Ammon's horn (tissue), 1 donor: ENCODE results near the gene TMEM9B.
A peak's percentile ranks its signal among the peaks of the same experiment; 100 is the strongest.

Experiments used
- DNase-seq: peaks from one replicate; pipeline ENCODE4 v3.0.0-alpha.2; 2016; ENCODE audit warnings: low spot score

Gene TMEM9B

DNA sequence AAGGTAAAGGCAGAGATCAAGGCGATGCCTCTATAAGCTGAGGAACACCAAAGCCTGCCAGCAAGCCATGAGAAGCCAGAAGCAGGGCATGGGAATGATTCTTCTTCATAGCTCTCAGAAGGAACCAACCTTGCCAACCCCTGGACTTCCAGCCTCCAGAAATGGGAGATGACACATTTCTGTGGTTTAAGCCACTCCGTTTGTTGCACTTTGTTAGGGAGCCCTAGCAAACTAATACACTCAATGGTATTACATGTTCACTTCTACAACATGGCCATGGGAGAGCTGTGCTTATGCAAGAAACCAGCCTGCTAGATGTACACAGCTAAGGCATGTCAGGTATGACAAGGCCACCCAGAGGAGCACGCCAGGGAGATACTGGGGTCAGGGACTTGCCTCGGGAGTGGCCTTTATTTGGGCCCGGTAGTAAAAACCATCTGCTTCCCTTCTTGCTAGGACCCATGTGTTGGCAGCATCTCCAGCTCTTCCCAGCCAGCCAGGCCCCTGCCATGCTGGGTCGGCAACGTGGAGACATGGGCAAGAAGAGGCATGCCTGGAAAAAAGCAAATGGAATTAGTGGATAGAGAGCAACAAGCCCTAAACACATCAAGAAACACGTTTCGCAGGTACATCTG is 35.1 kb downstream of the TMEM9B start:
- no peak for DNase-seq

- no peak for DNase-seq
These were observed 36.0 kb downstream of the TMEM9B start for GRCh38 chr11:8928205-8928604.

GRCh38 chr11:8927233-8927632 is 37.0 kb downstream of the TMEM9B start:
- no peak for DNase-seq

DNA sequence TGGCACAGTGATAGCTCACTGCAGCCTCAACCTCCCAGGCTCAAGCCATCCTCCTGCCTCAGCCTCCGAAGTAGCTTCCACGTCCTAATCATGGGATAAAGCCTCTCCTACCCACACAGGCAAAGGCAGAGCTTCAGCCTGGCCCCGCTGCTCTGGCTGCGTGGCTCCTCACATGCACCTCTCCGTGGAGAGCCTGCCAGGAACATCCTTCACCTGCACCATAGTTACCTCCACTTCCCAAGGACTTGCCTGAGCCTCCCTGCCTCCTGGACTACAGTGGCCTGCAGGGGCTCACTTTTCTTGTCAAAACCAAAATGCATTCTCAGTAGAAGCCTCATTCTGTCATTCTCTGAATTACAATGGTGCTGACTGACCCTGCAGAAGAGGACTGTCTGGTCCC is 38.0 kb downstream of the TMEM9B start:
- DNase-seq = no peak

DNA sequence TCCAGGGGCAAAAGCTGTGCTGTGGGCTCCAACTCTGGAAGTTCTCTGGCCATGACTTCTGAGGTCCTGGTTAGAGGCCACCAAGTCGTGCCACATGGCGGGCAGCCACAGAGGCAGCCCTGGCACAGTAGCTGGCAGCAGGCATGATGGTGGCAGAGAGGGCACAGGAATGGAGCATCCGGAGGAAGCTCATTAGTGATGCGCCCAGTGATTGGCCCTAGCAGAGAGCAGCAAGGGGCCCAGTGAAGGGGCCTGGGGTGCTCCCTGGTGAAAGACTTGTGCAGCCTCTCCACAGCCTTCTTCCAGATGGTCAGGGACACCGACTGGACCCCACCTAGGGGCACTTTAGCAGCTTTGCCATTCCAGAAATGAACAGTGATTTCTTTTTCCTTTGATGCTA is 38.5 kb downstream of the TMEM9B start:
- DNase-seq = no peak

- no peak for DNase-seq
These were observed 41.6 kb downstream of the TMEM9B start for GRCh38 chr11:8922691-8923090.

DNA sequence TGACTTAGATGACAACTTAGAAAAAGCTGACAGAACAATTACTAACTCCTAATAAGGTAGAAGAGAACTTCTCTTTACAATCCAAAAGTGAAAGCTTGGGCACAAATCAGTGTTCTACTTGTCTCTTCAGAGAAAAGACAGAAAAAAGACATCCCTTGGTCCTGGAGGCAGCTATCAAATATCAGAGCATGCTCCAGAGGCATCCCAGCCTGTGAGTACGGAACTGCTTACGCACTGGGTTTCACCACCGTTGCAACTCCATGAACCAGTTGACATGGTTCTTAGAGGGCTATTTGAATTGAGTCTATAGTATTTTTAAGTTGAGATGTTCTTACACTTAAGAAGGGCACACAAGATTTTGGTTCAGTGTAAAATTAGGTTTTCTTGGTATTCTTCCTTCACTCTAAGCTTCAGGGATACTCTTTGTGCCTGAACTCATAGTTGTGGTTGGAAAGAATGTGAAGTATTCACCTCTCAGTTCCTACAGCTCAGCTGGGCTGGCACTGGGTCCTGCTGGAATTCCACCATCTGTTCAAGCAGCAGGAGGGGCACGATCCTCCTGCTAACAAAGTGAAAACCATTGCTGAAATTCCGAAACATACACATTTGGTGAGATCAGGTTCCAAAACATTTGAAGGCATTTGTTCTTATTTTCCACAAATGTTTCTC is 47.0 kb downstream of the TMEM9B start:
- DNase-seq = no peak

DNA sequence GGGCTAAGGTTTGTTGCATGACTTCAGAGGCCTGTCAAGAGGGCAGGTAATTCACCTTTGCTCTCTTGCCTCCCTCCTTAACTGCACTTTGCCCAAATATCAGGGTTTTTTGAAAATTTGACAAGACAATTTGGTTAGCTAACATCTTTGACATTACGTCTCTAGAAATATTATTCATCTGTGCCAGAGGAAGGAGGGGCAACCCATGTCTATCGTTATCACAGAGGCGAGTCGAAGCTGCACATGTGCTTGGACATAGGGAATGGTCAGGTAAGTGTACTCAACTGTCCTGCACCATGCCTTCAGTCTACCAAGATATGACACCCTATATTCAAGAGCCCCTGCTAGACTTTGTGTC is 49.6 kb downstream of the TMEM9B start:
- DNase-seq = no peak

DNA sequence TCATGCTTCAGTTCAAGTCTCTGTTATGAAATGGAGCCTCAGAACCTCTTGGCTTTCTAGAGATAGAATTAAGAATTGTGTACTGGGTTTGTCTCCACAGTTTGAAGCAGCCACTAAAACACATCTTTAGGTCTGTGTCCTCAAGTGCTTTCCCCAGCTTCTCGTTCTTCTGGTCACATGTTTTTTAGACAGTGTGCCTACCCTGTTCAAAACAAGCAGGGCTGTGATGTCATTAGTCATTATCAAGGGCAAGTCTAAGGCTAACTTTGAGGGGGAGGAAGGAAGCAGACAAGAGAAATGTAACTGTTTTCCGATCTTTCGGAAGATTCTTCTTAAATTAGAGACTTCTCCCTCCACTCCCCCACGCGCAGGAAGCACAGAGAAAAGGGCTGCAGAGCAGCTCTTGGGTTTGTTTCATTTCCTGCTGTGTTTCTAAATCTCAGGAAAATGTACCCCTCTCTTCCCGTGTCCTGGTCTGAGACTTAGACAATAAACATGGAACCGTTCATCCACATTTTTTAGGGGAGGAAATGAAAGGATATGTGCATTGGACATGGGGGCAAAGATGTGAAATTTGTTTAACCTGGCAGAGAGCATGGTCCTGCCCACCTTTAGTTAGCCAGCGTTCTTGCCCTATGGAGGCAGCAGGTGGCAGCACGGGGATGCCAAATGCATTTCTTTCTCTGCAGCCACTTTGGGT is 50.1 kb downstream of the TMEM9B start:
- peak; percentile 55 for DNase-seq

- DNase-seq = peak; percentile 97
These were observed 53.0 kb downstream of the TMEM9B start, which contains the start of gene AKIP1 for GRCh38 chr11:8911029-8911823. AKIP1 (plus strand) TSS chr11:8911189; CDS start chr11:8911450, 261 bp downstream.

DNA sequence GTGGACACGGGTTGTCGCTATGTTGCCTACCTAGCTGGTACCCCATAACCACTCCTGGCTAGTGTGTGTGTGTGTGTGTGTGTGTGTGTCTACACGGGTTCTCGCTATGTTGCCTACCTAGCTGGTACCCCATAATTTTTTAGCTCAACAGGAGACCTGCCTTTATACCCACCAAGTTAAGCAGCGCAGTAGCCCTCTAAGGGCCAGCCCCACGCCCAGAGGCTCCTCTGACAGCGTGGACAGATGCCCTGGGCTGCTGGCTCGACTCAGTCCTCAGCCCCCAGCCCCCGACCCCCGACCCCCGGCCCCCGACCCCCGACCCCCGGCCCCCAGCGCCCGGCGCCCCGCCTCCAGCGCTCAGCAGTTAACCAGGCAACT is 53.6 kb downstream of the TMEM9B start:
- DNase-seq = no peak

DNA sequence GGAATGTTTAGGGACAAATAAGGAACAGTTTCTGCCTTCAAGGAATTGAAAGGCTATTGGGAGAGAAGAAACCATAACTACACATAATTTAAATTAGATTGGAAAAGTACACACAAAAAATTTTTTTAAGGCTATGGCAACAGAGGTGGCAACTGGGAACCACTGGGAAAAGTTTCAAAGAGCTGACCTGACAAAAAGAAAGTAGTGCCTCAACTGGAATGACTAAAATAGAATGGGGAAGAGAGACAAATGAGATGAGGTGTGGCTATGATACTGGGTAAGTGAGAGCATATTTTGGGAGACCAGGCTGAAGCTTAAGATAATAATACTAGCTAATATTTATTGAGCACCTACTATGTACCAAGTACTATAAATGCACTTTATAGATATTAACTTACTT is 56.1 kb downstream of the TMEM9B start:
- DNase-seq = no peak

DNA sequence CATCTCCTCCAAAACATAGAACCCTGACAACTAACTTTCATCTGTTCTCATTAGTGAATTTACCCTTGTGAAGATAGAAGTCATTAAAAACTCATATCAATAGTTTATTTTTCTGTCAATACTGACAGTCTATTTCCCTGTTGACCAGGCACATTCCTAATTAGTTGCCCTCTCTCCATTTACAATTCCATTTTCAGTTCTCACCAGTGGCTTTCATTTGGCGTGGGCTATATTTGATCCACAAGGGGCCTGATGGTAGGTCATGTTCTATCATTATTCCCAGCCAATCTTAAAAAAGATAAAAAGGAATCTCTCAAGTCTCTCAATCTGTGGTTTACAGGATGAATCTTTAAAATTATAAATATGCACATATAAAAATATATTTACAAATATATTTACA is 57.1 kb downstream of the TMEM9B start:
- no peak for DNase-seq

GRCh38 chr11:8905528-8906165 is 58.6 kb downstream of the TMEM9B start:
- DNase-seq = no peak

DNA sequence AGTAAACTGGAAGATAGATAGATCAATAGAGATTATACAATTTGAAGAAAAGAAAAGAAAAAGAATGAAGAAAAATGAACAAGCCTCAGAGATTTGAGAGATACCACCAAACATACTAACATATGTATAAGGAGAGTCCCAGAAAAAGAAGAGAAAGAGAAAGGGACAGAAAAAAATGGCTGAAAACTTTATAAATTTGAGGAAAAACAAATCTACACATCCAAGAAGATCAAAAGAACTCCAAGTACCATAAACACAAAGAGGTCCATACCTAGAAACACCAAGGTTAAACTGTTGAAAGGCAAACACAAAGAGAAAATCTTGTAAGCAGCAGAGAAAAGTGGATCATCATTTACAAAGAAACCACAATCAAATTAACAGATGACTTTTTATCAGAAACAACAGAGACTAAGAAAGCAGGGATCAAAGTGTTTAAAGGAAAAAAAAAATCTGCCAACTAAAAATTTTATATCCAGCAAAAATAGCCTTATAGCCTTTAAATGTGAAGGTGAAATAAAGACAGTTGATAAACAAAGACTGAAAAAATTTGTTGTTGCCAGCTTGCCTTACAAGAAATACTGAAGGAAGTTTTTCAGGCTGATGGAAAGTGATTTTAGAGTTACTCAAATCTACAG is 65.0 kb downstream of the TMEM9B start:
- no peak for DNase-seq
